Natural killer cell treated with Interleukin-12 subunit alpha and Interleukin-12 subunit beta and Interleukin-15 and Interleukin-18, amount 100 ng/mL, for 72 hours (primary cell): ENCODE data around the gene GSTCD. TPM values are rescaled to one million over a fixed set of nuclear protein-coding genes. Genes with fewer than 3 reads are reported as not detected.
"Not testable (repeated sequence)": the region's sequence is repeated elsewhere in the genome, so short reads cannot be mapped to it uniquely, and the experiment has no call there.

Source experiments
- ATAC-seq, 2 donors: fragments of 150-1000 bp; cut with Tn5 transposase in 1 of 2; sonication (Bioruptor Pico), chemical (Tn5 transposase) in 1 of 2; 2 replicates each; pipeline ENCODE4 v1.10.0; 2021
- DNase-seq: peaks from one replicate; pipeline ENCODE4 v3.0.0; 2022; ENCODE audit warnings: low spot score
- H3K27ac Mint-ChIP-seq, 2 donors: 1 replicate in 1 of 2; 2 replicates in 1 of 2; pipeline ENCODE4 v1.8.0; 2022; ENCODE audit warnings: mixed read lengths in 2 of 2, mild to moderate bottlenecking in 1 of 2, moderate library complexity in 1 of 2
- H3K27me3 Mint-ChIP-seq, 2 donors: 1 replicate in 1 of 2; 2 replicates in 1 of 2; pipeline ENCODE4 v1.8.0; 2022; ENCODE audit warnings: mixed read lengths in 2 of 2
- H3K36me3 Mint-ChIP-seq: one replicate; pipeline ENCODE4 v1.8.0; 2022; ENCODE audit warnings: mixed read lengths
- H3K4me1 Mint-ChIP-seq, 2 donors: 1 replicate in 1 of 2; 2 replicates in 1 of 2; pipeline ENCODE4 v1.8.0; 2022; ENCODE audit warnings: low read depth in 2 of 2, mixed read lengths in 2 of 2, mild to moderate bottlenecking in 1 of 2
- H3K4me3 Mint-ChIP-seq: one replicate; pipeline ENCODE4 v1.8.0; 2022; ENCODE audit warnings: mixed read lengths
- H3K9me3 Mint-ChIP-seq: 2 replicates; pipeline ENCODE4 v1.8.0; 2022; ENCODE audit warnings: mixed read lengths
- total RNA-seq, 2 donors: library from RNA; stranded (reverse); gene quantifications; one replicate each; pipeline ENCODE4 v1.2.3, GENCODE V29; 2022

The GSTCD gene
- total RNA-seq, 2 donors from 2014 or later = 17.1 to 24.8 TPM

GRCh38 chr4:105845559-105845958 lies 137.0 kb downstream of the GSTCD start:
- Mint-ChIP-seq H3K36me3 (peaks cover 7% of the 10 kb centered on the region), H3K4me3 (no peak overlapping the region), H3K27me3 (no peaks in the 10 kb centered on the region), H3K4me1 (no peaks in the 10 kb centered on the region), H3K9me3 (no peaks in the 10 kb centered on the region), H3K27ac (no peak overlapping the region)
- no peak for ATAC-seq
- no peak for DNase-seq

DNA sequence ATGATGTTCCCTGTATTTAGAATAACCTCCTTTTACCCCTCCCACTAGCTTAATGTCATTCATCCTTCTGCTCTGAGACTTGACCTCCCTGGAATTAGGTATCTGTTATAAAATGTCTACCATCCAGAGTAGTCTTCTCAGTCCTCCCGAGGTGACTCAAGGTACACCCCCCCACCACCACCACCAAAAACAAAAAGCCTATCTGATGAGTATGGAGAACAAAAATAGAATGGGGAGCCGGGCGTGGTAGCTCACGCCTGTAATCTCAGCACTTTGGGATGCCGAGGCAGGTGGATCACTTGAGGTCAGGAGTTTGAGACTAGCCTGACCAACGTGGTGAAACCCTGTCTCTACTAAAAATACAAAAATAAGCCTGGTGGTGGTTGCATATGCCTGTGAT lies 139.8 kb downstream of the GSTCD start:
- H3K27me3 Mint-ChIP-seq, H3K9me3 Mint-ChIP-seq, ATAC-seq, H3K36me3 Mint-ChIP-seq, DNase-seq, H3K27ac Mint-ChIP-seq, H3K4me1 Mint-ChIP-seq, H3K4me3 Mint-ChIP-seq: not testable (repeated sequence)

GRCh38 chr4:105851196-105851595 lies 142.6 kb downstream of the GSTCD start:
- H3K4me1 Mint-ChIP-seq = no peaks in the 10 kb centered on the region
- DNase-seq = no peak
- no peak for ATAC-seq
- peaks cover 7% of the 10 kb centered on the region for H3K9me3 Mint-ChIP-seq
- no peak overlapping the region for H3K4me3 Mint-ChIP-seq
- H3K36me3 Mint-ChIP-seq = peaks cover 17% of the 10 kb centered on the region
- H3K27me3 Mint-ChIP-seq = no peaks in the 10 kb centered on the region
- no peak overlapping the region for H3K27ac Mint-ChIP-seq

DNA sequence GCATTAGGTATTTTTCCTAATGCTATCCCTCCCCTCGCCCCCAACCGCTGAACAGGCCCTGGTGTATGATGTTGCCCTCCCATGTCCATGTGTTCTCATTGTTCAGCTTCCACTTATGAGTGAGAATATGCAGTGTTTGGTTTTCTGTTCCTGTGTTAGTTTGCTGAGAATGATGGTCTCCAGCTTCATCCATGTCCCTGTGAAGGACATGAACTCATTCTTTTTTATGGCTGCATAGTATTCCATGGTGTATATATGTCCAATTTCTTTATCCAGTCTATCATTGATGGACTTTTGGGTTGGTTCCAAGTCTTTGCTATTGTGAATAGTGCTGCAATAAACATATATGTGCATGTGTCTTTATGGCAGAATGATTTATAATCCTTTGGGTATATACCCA lies 143.6 kb downstream of the GSTCD start:
- not testable (repeated sequence) for DNase-seq, H3K27me3 Mint-ChIP-seq, H3K27ac Mint-ChIP-seq, H3K4me3 Mint-ChIP-seq, ATAC-seq, H3K4me1 Mint-ChIP-seq
- peaks cover 12% of the 10 kb centered on the region for H3K9me3 Mint-ChIP-seq
- H3K36me3 Mint-ChIP-seq = peaks cover 24% of the 10 kb centered on the region

- Mint-ChIP-seq H3K27ac (no peak overlapping the region), H3K4me1 (no peaks in the 10 kb centered on the region), H3K27me3 (no peaks in the 10 kb centered on the region), H3K4me3 (no peak overlapping the region), H3K9me3 (peaks cover 29% of the 10 kb centered on the region), H3K36me3 (peaks cover 43% of the 10 kb centered on the region)
- no peak for DNase-seq
- ATAC-seq = no peak
These were observed 150.0 kb downstream of the GSTCD start for GRCh38 chr4:105858466-105859040.

GRCh38 chr4:105859233-105859632 lies 150.6 kb downstream of the GSTCD start:
- Mint-ChIP-seq H3K27me3 (no peaks in the 10 kb centered on the region), H3K27ac (no peak overlapping the region), H3K9me3 (peaks cover 29% of the 10 kb centered on the region), H3K4me1 (no peaks in the 10 kb centered on the region), H3K4me3 (no peak overlapping the region), H3K36me3 (peaks cover 39% of the 10 kb centered on the region)
- no peak for DNase-seq
- ATAC-seq = no peak

DNA sequence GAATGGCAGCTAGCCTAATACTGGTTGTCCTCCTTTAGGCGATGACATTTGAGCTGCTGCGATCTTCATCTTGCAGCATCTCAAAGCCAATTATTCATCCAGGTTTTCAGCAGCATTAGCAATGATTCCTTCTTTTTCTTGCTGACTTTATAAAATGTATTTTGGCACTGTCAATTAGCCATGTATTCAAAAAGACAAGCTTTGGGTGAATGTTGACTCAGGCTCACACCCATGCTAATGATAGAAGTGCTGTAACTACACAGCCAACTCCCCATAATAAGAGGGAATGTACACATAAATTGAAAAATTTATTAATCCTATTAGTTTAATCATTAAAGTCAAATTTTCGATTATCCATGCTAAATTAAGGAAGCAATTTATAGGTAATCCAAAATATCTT lies 162.4 kb downstream of the GSTCD start:
- Mint-ChIP-seq H3K27me3 (no peaks in the 10 kb centered on the region), H3K4me1 (no peaks in the 10 kb centered on the region), H3K36me3 (no peaks in the 10 kb centered on the region), H3K9me3 (peaks cover 3% of the 10 kb centered on the region), H3K27ac (no peak overlapping the region), H3K4me3 (no peak overlapping the region)
- ATAC-seq = no peak
- DNase-seq = no peak

- ATAC-seq = no peak
- Mint-ChIP-seq H3K27ac (no peak overlapping the region), H3K4me3 (no peak overlapping the region), H3K9me3 (peaks cover 3% of the 10 kb centered on the region), H3K4me1 (no peaks in the 10 kb centered on the region), H3K27me3 (no peaks in the 10 kb centered on the region), H3K36me3 (no peaks in the 10 kb centered on the region)
- no peak for DNase-seq
These were observed 163.4 kb downstream of the GSTCD start for GRCh38 chr4:105871997-105872396.

DNA sequence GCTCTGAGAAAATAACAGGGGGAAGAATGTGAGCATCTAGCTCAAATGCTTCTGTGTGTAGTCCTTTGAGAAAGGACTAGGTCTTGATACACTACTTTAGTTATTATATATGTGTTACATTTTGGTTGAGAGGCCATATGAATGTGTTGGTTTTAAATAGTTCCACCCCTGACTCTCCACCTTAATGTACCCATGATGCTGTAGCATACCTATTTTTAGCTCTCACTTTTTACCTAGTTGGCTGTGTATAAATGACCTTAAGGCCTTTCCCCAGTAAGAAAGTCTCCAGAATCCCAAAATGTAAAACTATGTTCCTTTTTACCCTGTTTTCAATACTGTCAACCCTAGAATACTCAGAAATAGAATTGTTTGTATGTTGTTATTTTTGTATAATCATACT lies 166.6 kb downstream of the GSTCD start:
- no peak overlapping the region for H3K27ac Mint-ChIP-seq
- no peaks in the 10 kb centered on the region for H3K9me3 Mint-ChIP-seq
- no peaks in the 10 kb centered on the region for H3K27me3 Mint-ChIP-seq
- no peak for DNase-seq
- ATAC-seq = no peak
- no peaks in the 10 kb centered on the region for H3K4me1 Mint-ChIP-seq
- H3K36me3 Mint-ChIP-seq = no peaks in the 10 kb centered on the region
- H3K4me3 Mint-ChIP-seq = no peak overlapping the region

- Mint-ChIP-seq H3K27ac (no peak overlapping the region), H3K4me3 (no peak overlapping the region), H3K27me3 (no peaks in the 10 kb centered on the region), H3K4me1 (no peaks in the 10 kb centered on the region), H3K9me3 (peaks cover 8% of the 10 kb centered on the region), H3K36me3 (no peaks in the 10 kb centered on the region)
- DNase-seq (no peak), ATAC-seq (no peak)
These were observed 170.1 kb downstream of the GSTCD start for GRCh38 chr4:105878668-105879067.

DNA sequence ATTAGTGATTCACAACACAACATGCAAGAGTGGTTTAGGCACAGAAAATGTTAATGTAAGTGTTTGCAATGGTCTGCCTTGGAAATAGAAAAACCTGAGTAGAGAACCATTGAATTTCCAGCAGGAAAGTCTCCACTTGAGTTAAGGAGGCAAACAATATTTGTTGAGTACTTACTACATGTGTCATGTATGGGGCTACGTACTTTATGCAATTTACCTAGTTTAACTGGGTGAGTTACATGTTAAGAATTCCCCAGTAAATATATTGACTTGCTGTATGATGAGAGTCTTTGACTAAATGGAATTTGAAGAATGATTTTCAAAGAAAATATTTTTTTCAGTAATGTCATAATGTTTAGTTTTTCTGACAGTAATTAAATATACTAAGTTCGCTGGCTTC lies 178.9 kb downstream of the GSTCD start:
- H3K4me1 Mint-ChIP-seq = no peaks in the 10 kb centered on the region
- peaks cover 3 to 13% of the 10 kb centered on the region in 2 donors for H3K27me3 Mint-ChIP-seq
- ATAC-seq = no peak
- no peaks in the 10 kb centered on the region for H3K36me3 Mint-ChIP-seq
- H3K9me3 Mint-ChIP-seq = peaks cover 5% of the 10 kb centered on the region
- H3K4me3 Mint-ChIP-seq = no peak overlapping the region
- DNase-seq = no peak
- H3K27ac Mint-ChIP-seq = no peak overlapping the region

DNA sequence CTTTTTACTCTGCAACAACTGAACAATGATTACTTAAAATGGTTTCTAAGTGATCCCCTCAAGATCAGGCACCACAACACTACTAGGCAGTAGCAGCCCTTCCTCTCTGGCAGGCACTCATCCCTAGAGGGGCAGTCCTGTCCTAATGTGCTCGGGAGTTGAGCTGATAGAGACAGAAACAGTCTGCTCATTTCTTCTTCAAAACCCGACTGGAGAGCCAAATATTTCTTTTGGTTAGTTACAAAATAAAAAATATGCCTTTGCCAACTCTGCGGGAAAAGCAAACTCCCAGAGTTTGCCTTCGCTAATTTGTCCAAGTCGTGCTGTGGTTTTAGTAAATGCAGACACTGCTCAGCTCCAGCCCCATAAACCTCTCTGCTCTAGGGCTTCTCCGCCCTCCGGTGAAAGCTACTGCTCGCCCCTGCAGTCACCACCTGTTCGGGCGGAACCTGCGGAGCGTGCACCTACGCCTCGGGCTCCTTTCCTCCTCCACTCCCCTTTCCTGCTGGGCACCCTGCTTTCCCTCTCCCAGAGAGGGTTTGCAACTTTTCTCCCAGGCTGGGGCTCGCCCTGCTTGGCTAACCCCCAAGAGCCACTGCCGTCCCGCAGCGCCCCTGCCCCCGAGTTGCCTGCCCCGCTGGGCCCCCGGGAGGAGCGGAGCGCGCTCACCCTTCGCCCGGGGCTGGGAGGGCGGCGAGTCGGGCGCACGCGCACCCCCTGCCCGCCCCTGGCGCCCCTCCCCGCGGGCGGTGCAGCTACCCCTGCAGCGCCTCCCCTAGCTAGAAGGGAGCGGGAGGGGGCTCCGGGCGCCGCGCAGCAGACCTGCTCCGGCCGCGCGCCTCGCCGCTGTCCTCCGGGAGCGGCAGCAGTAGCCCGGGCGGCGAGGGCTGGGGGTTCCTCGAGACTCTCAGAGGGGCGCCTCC lies 186.3 kb downstream of the GSTCD start, which contains the start of gene NPNT:
TSS of gene NPNT (plus strand) at position 812 of the 923 bp plus-strand sequence. CDS start 182 bp downstream, outside the sequence.
- Mint-ChIP-seq H3K27me3 (peaks cover 30 to 69% of the 10 kb centered on the region in 2 donors), H3K27ac (no peak within 1 kb of the TSS), H3K4me3 (no peak within 1 kb of the TSS), H3K9me3 (peaks cover 9% of the 10 kb centered on the region), H3K4me1 (no peaks in the 10 kb centered on the region), H3K36me3 (peaks cover 7% of the 10 kb centered on the region)
- ATAC-seq (peak in 1 of 2 donors; percentile 25), DNase-seq (no peak)

DNA sequence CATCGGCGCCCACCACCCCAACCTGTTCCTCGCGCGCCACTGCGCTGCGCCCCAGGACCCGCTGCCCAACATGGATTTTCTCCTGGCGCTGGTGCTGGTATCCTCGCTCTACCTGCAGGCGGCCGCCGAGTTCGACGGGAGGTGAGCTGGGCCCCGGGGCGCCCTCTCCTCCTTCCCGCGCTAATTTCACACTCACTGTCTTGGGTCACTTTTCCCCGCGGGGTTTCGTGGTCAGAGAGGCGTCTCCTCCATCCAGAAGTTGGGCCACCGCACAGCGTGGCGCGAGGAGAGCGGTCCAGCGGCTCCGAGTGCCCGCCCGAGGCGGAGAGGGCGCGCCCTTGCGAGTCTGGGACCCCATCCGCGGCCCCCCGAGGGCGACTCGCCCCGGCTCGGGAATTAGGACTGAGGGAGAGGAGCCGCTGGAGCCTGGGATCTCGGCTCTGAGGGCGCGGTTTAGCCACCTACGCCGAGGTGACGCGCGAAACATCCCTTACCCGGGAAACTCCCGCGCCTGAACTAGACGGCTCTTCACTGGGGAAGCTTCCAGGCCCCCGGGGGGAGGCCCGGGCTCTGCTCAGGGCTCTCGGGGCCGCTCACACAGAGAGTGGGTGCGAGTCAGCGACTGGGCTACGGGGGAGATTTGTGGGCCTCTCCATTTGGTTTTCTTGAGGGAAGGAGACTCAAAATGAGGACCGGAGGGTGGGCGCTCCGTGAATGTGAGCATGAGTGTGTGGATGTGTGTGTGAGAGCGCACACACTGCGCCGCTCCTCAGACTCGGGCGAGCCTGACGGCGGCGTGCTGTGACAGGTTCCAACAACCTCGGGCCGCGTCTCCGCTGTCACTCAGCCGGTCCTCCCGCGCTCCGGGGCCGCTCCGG lies 187.2 kb downstream of the GSTCD start:
- DNase-seq (peak; percentile 61), ATAC-seq (peak; percentile 18 to 20)
- H3K9me3 Mint-ChIP-seq = peaks cover 5% of the 10 kb centered on the region
- H3K4me3 Mint-ChIP-seq = no peak overlapping the region
- H3K4me1 Mint-ChIP-seq = no peaks in the 10 kb centered on the region
- peaks cover 30 to 70% of the 10 kb centered on the region in 2 donors for H3K27me3 Mint-ChIP-seq
- H3K36me3 Mint-ChIP-seq = peaks cover 7% of the 10 kb centered on the region
- no peak overlapping the region for H3K27ac Mint-ChIP-seq
